Lower lobe of right lung (tissue), 2 donors: Measurements from ENCODE around the gene KCNJ1. TPM values are rescaled to one million over a fixed set of nuclear protein-coding genes. Genes with fewer than 3 reads are reported as not detected.

Experiments
- ATAC-seq, 2 donors: fragments of 200-7000 bp; cut with Tn5 transposase; one replicate each; pipeline ENCODE4 v1.9.1; 2020 to 2022; ENCODE audit warnings: mild to moderate bottlenecking in 2 of 2, moderate library complexity in 2 of 2
- DNase-seq: peaks from one replicate; pipeline ENCODE4 v3.0.0-alpha.2; 2020
- H3K27ac ChIP-seq: fragments of 200-600 bp; one replicate; pipeline ENCODE4 v1.8.0; 2022
- H3K27me3 ChIP-seq: fragments of 200-600 bp; one replicate; pipeline ENCODE4 v1.8.0; 2022; ENCODE audit warnings: low read depth
- H3K36me3 ChIP-seq: fragments of 200-600 bp; one replicate; pipeline ENCODE4 v1.8.0; 2022; ENCODE audit warnings: mild to moderate bottlenecking
- H3K4me1 ChIP-seq: fragments of 200-600 bp; one replicate; pipeline ENCODE4 v1.8.0; 2022
- H3K4me3 ChIP-seq: fragments of 200-600 bp; one replicate; pipeline ENCODE4 v1.8.0; 2022; ENCODE audit warnings: mild to moderate bottlenecking
- H3K9me3 ChIP-seq: fragments of 200-600 bp; one replicate; pipeline ENCODE4 v1.8.0; 2022
- CTCF ChIP-seq: fragments of 200-600 bp; IDR thresholded peaks from one replicate; pipeline ENCODE4 v1.8.0; 2022; ENCODE audit warnings: antibody characterized with exemption, mild to moderate bottlenecking
- intact Hi-C: fragments of 100-400 bp; cut with DNase I; formaldehyde crosslinking; loops from one replicate; pipeline ENCODE4 v1.11.0; 2022
- total RNA-seq: library from RNA; stranded (reverse); fragmentation: NEBNext Ultra II Directional; extraction: Animal tissue kit (Norgen Biotek cat#: 25700); gene quantifications from one replicate; pipeline ENCODE4 v1.2.1, GENCODE V29; 2021
- donor health status: DM: no; HTN: yes; CAD: no; lungs with severe emphysema.

Gene KCNJ1
- total RNA-seq, 1 donor from 2014 or later: 0.18 TPM

- Histone ChIP-seq H3K9me3 (no peaks in the 10 kb centered on the region), H3K4me3 (no peak overlapping the region), H3K27ac (no peak overlapping the region), H3K4me1 (no peaks in the 10 kb centered on the region), H3K27me3 (no peaks in the 10 kb centered on the region), H3K36me3 (peaks cover 13% of the 10 kb centered on the region)
- DNase-seq (no peak), ATAC-seq (no peak)
- intact Hi-C loops: no loop called here
- no peak for TF ChIP-seq CTCF
Observed at GRCh38 chr11:128819198-128819597, 47.9 kb downstream of the KCNJ1 start.

- no peaks in the 10 kb centered on the region for H3K27me3 ChIP-seq
- ATAC-seq: peak; percentile 64 to 65
- no peak for TF ChIP-seq CTCF
- H3K4me1 ChIP-seq: no peaks in the 10 kb centered on the region
- peaks cover 48% of the 10 kb centered on the region for H3K36me3 ChIP-seq
- no peak overlapping the region for H3K27ac ChIP-seq
- DNase-seq: no peak
- intact Hi-C loops: no loop called here
- no peak overlapping the region for H3K4me3 ChIP-seq
- no peaks in the 10 kb centered on the region for H3K9me3 ChIP-seq
Observed at GRCh38 chr11:128814856-128815705, 52.0 kb downstream of the KCNJ1 start.

GRCh38 chr11:128813729-128814128 lies 53.4 kb downstream of the KCNJ1 start:
- Histone ChIP-seq H3K27me3 (no peaks in the 10 kb centered on the region), H3K36me3 (peaks cover 61% of the 10 kb centered on the region), H3K27ac (no peak overlapping the region), H3K4me1 (no peaks in the 10 kb centered on the region), H3K4me3 (no peak overlapping the region), H3K9me3 (no peaks in the 10 kb centered on the region)
- no peak for TF ChIP-seq CTCF
- ATAC-seq (no peak), DNase-seq (no peak)
- intact Hi-C loops: no loop called here

GRCh38 chr11:128810784-128811514 lies 56.1 kb downstream of the KCNJ1 start:
- Histone ChIP-seq H3K27ac (no peak overlapping the region), H3K4me3 (no peak overlapping the region), H3K9me3 (no peaks in the 10 kb centered on the region), H3K36me3 (peaks cover 84% of the 10 kb centered on the region), H3K27me3 (no peaks in the 10 kb centered on the region), H3K4me1 (no peaks in the 10 kb centered on the region)
- intact Hi-C loops: no loop called here
- no peak for TF ChIP-seq CTCF
- no peak for DNase-seq
- no peak for ATAC-seq

GRCh38 chr11:128809128-128809527 lies 58.0 kb downstream of the KCNJ1 start:
- ATAC-seq: no peak
- Histone ChIP-seq H3K4me1 (peaks cover 3% of the 10 kb centered on the region), H3K36me3 (peaks cover 90% of the 10 kb centered on the region), H3K9me3 (no peaks in the 10 kb centered on the region), H3K4me3 (no peak overlapping the region), H3K27me3 (no peaks in the 10 kb centered on the region), H3K27ac (no peak overlapping the region)
- DNase-seq: no peak
- intact Hi-C loops: no loop called here
- TF ChIP-seq CTCF: no peak
